GM12878 (cell line): ENCODE data around the gene ATP5PB. TPM values are rescaled to one million over a fixed set of nuclear protein-coding genes. Genes with fewer than 3 reads are reported as not detected.

Source experiments
- ATAC-seq: fragments of 200-7000 bp; cut with Tn5 transposase; 3 replicates; pipeline ENCODE4 v1.9.1; 2020; ENCODE audit warnings: mild to moderate bottlenecking, moderate library complexity
- BruUV-seq: library from RNA; stranded (reverse); fragments of 400-500 nt; replicated peaks from 2 replicates; lab custom pipeline; 2021; lab: Mats Ljungman, UMichigan
- CTCF ChIA-PET: fragments of 300-600 bp; sonication (Branson Sonifier 250); formaldehyde crosslinking; extraction: SDS; loops from one replicate; lab custom pipeline; 2021; ENCODE audit warnings: inconsistent platforms; lab: Yijun Ruan, JAX
- POLR2A ChIA-PET: fragments of 350-600 bp; formaldehyde crosslinking; extraction: SDS; loops from one replicate; lab custom pipeline; 2021; ENCODE audit warnings: inconsistent platforms; lab: Charles Lee
- RAD21 ChIA-PET: fragments of 300-600 bp; sonication (Branson Sonifier 250); formaldehyde crosslinking; loops from one replicate; lab custom pipeline; 2023; ENCODE audit warnings: antibody characterized with exemption; ENCODE audit not compliant: unreplicated experiment; lab: Charles Lee
- SMC1A ChIA-PET: fragments of 300-600 bp; sonication (Branson Sonifier 250); formaldehyde crosslinking; loops from one replicate; lab custom pipeline; 2023; ENCODE audit not compliant: unreplicated experiment, uncharacterized antibody; lab: Charles Lee
- DNase-seq: peaks from one replicate; pipeline ENCODE4 v3.0.0-alpha.2; 2011; ENCODE audit warnings: low read depth, low spot score
- FAIRE-seq: peaks from 3 replicates; lab custom pipeline; 2011; peaks lifted over from hg19 to GRCh38; lab: Jason Lieb, UNC
- H2AFZ ChIP-seq: 2 replicates; pipeline ENCODE4 v1.6.0; 2011; ENCODE audit warnings: low read depth, low read length, control low read depth; ENCODE audit not compliant: control insufficient read depth
- H3K27ac ChIP-seq: 2 replicates; pipeline ENCODE4 v1.5.1; 2011; ENCODE audit warnings: control low read depth; ENCODE audit not compliant: control insufficient read depth, insufficient read depth
- H3K27me3 ChIP-seq, 2 experiments: replicated peaks in 1 of 2; 2 replicates each; pipeline versions ENCODE4 v1.6.0 to v1.6.1; 2011; ENCODE audit warnings: low read length in 1 of 2; ENCODE audit not compliant: control insufficient read depth in 2 of 2, insufficient read depth in 2 of 2
- H3K36me3 ChIP-seq, 2 experiments: 2 replicates each; pipeline ENCODE4 v1.5.1; 2011; ENCODE audit warnings: low read length in 1 of 2; ENCODE audit not compliant: control insufficient read depth in 2 of 2, insufficient read depth in 2 of 2
- H3K4me1 ChIP-seq: 2 replicates; pipeline ENCODE4 v1.6.1; 2011; ENCODE audit warnings: mild to moderate bottlenecking, low read length, moderate library complexity, mixed read lengths; ENCODE audit not compliant: control insufficient read depth, insufficient read depth
- H3K4me2 ChIP-seq: 2 replicates; pipeline ENCODE4 v1.6.0; 2011; ENCODE audit warnings: control low read depth; ENCODE audit not compliant: control insufficient read depth, insufficient read depth
- H3K4me3 ChIP-seq: fragments of 200-600 bp; sonication (generic); 2 replicates; pipeline ENCODE4 v1.5.1; 2016
- H3K79me2 ChIP-seq: 2 replicates; pipeline ENCODE4 v1.6.0; 2011; ENCODE audit warnings: low read length; ENCODE audit not compliant: control insufficient read depth, insufficient read depth
- H3K9ac ChIP-seq: 2 replicates; pipeline ENCODE4 v1.8.0; 2011; ENCODE audit warnings: low read length, control low read depth, mixed read lengths; ENCODE audit not compliant: control insufficient read depth, insufficient read depth
- H3K9me3 ChIP-seq: replicated peaks from 3 replicates; pipeline ENCODE4 v1.5.1; 2011; ENCODE audit warnings: mild to moderate bottlenecking, low read length; ENCODE audit not compliant: control insufficient read depth, insufficient read depth
- H4K20me1 ChIP-seq: 2 replicates; pipeline ENCODE4 v1.6.0; 2011; ENCODE audit not compliant: control insufficient read depth, insufficient read depth
- CBFB ChIP-seq: IDR thresholded peaks from 2 replicates; pipeline ENCODE4 v1.6.1; 2016; ENCODE audit warnings: antibody characterized with exemption, low read depth
- CUX1 ChIP-seq: IDR thresholded peaks from 2 replicates; pipeline ENCODE4 v1.6.1; 2012; ENCODE audit warnings: improper control_type of control experiment, low read depth, low read length; ENCODE audit not compliant: insufficient replicate concordance
- EED ChIP-seq: sonication (generic); IDR thresholded peaks from 2 replicates; pipeline ENCODE4 v1.6.1; 2016; ENCODE audit warnings: antibody characterized with exemption, low read depth
- FOS ChIP-seq: IDR thresholded peaks from 3 replicates; pipeline ENCODE4 v1.6.1; 2011; ENCODE audit warnings: borderline replicate concordance; ENCODE audit not compliant: insufficient read length; ENCODE audit errors: extremely low read depth
- IKZF1 ChIP-seq: fragments of 450-650 bp; conservative IDR thresholded peaks from 2 replicates; pipeline ENCODE4 v1.6.1; 2017; ENCODE audit warnings: antibody characterized with exemption, mild to moderate bottlenecking
- IRF4 ChIP-seq: IDR thresholded peaks from 2 replicates; pipeline ENCODE4 v1.6.1; 2011; ENCODE audit warnings: low read depth, low read length
- NBN ChIP-seq: fragments of 450-650 bp; IDR thresholded peaks from 2 replicates; pipeline ENCODE4 v1.6.1; 2016
- NFYB ChIP-seq: IDR thresholded peaks from 2 replicates; pipeline ENCODE4 v1.6.1; 2011; ENCODE audit warnings: low read depth, mild to moderate bottlenecking, low read length, improper control_type of control experiment, moderate library complexity; ENCODE audit not compliant: insufficient read depth
- POLR2A ChIP-seq: IDR thresholded peaks from 2 replicates; pipeline ENCODE4 v1.6.1; 2011; ENCODE audit warnings: low read depth, mild to moderate bottlenecking, low read length
- RB1 ChIP-seq: fragments of 450-650 bp; formaldehyde crosslinking; IDR thresholded peaks from 2 replicates; pipeline ENCODE4 v1.6.1; 2017; ENCODE audit warnings: mild to moderate bottlenecking, borderline replicate concordance
- RELA ChIP-seq: fragments of 450-650 bp; IDR thresholded peaks from 2 replicates; pipeline ENCODE4 v1.8.0; 2014; ENCODE audit warnings: borderline replicate concordance; ENCODE audit not compliant: partially characterized antibody
- ZBED1 ChIP-seq: IDR thresholded peaks from 2 replicates; pipeline ENCODE4 v1.6.1; 2016; ENCODE audit warnings: borderline replicate concordance
- ZBTB4 ChIP-seq: fragments of 450-650 bp; formaldehyde crosslinking; IDR thresholded peaks from 2 replicates; pipeline ENCODE4 v1.4.0; 2022; ENCODE audit warnings: mild to moderate bottlenecking, moderate library complexity
- WGBS: methylation state at CpG from one replicate; pipeline ENCODE4 v1.1.6; 2016; ENCODE audit warnings: low lambda C conversion rate; ENCODE audit not compliant: insufficient replicate concordance, insufficient coverage; ENCODE audit errors: missing lambda C conversion rate; 5-methylcytosine and 5-hydroxymethylcytosine counted together
- in situ Hi-C: fragments of 300-500 bp; cut with MboI; formaldehyde crosslinking; loops from 9 replicates; pipeline ENCODE4 v1.14.3; 2018; ENCODE audit warnings: mixed read lengths
- intact Hi-C: fragments of 100-400 bp; cut with micrococcal nuclease; formaldehyde crosslinking; loops from one replicate; pipeline ENCODE4 v1.14.2; 2022; ENCODE audit not compliant: unreplicated experiment
- polyA plus RNA-seq, 11 experiments: library from polyadenylated mRNA; depleted of rRNA in 4 of 11; unstranded in 6 of 11; stranded (reverse) in 5 of 11; fragments of >200 nt; fragmentation: Nextera tagmentation in 4 of 11; fragmentation: Illumina TruSeq in 1 of 11; extraction: Ambion mirVana in 4 of 11; extraction: Trizol in 1 of 11; gene quantifications; 1 replicate in 1 of 11; 2 replicates in 10 of 11; pipeline versions ENCODE4 v1.2.1 to v1.2.3, GENCODE V29; 2011 to 2016; ENCODE audit warnings: inconsistent platforms in 2 of 11, missing spikeins in 2 of 11, low read depth in 1 of 11
- total RNA-seq, 4 experiments: library from RNA; depleted of rRNA in 3 of 4; stranded (reverse); fragments of >200 nt in 3 of 4; fragmentation: Illumina TruSeq in 1 of 4; extraction: Trizol in 1 of 4; gene quantifications; 2 replicates each; pipeline versions ENCODE4 v1.2.1 to v1.2.3, GENCODE V29; 2013 to 2021
- TF ChIP-seq, protein P1 (sequence below): IDR thresholded peaks from 2 replicates; pipeline ENCODE4 v1.6.1; 2011; ENCODE audit warnings: borderline replicate concordance, low read depth, mild to moderate bottlenecking, moderate library complexity, low read length; ENCODE audit not compliant: insufficient read depth, poor library complexity, severe bottlenecking

ATP5PB gene
- total and polyA plus RNA-seq, 10 of the 15 experiments (the other 5 are each of a cell fraction or from before 2014, with no cell fraction given): 380 to 1,760 (median 677) TPM

DNA sequence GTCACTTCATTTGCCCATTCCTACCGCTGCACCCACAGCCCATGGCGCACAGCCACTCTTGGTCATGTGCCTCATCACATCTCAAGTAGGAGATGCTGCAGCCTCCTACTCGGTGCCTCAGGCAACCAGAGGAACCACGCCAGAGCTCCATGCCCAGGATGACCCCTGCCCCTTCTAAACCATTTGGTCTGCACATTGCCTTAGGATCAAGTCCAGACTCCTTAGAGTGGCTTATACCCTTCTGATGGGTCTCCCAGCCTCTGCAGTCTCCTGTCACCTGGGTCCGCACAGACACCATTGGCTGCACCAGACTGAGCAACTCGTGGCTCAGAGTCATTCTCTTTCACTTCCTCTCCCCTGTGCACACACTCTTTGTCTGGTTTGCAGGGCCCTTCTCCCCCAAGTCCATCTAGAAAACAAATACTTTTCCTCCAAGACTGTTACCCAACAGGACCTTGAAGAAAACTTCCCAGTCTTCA is 56.4 kb downstream of the ATP5PB start:
- in situ Hi-C loops (loop anchor here (5.0 to 10.0 kb wide), 2 partner anchors 142 to 249 kb away; partner anchors contain the start of gene DDX20), intact Hi-C loops (loop anchor here (2.0 to 5.0 kb wide), 3 partner anchors 58 to 283 kb away; partner anchors contain the start of genes ATP5PB and WDR77)
- ChIA-PET SMC1A (interaction anchor here (0.5 to 8.2 kb wide), 10 partner anchors 13 to 243 kb away, joined by 3 to 128 read pairs (median 56); partner anchors contain the start of gene RAP1A), RAD21 (interaction anchor here (1.1 to 4.6 kb wide), 10 partner anchors 11 to 255 kb away, joined by 3 to 105 read pairs (median 49); partner anchors contain the start of genes C1orf162 and DDX20), POLR2A (no interaction called here), CTCF (interaction anchor here (2.6 to 6.9 kb wide), 11 partner anchors 9 to 263 kb away, joined by 8 to 109 read pairs (median 59); no protein-coding TSS in a partner anchor)
- 1% methylated on average over 6 of the region's 6 CpGs for WGBS
- Histone ChIP-seq H2AFZ (peak overlapping the region; percentile 66), H3K36me3 (no peaks in the 10 kb centered on the region), H3K9me3 (no peaks in the 10 kb centered on the region), H3K79me2 (peaks cover 2% of the 10 kb centered on the region; the same call in 1 of the 2 replicates), H3K9ac (peak overlapping the region; percentile 48), H3K4me2 (peak overlapping the region; percentile 78), H4K20me1 (no peaks in the 10 kb centered on the region), H3K27me3 (no peaks in the 10 kb centered on the region), H3K4me1 (peaks cover 58% of the 10 kb centered on the region), H3K4me3 (peak overlapping the region; percentile 39; the same call in 1 of the 2 replicates), H3K27ac (peak overlapping the region; percentile 87)
- no peak for DNase-seq
- FAIRE-seq: peak; percentile 97
- no TSS peak for BruUV-seq
- ATAC-seq: peak; percentile 74
- TF ChIP-seq ZBED1 (peak; percentile 21; the same call in 1 of the 2 replicates), EED (peak; percentile 37; the same call in 1 of the 2 replicates), NFYB (peak; percentile 63; the same call in 1 of the 2 replicates), POLR2A (peak; percentile 66), CBFB (no peak), NBN (peak; percentile 54; the same call in 1 of the 2 replicates), RB1 (no peak), RELA (peak; percentile 24), IKZF1 (peak; percentile 46), CUX1 (no peak), IRF4 (peak; percentile 69; the same call in 1 of the 2 replicates), ZBTB4 (CRISPR knock-in tag) (no peak), FOS (no peak)
- TF ChIP-seq, protein P1, sequence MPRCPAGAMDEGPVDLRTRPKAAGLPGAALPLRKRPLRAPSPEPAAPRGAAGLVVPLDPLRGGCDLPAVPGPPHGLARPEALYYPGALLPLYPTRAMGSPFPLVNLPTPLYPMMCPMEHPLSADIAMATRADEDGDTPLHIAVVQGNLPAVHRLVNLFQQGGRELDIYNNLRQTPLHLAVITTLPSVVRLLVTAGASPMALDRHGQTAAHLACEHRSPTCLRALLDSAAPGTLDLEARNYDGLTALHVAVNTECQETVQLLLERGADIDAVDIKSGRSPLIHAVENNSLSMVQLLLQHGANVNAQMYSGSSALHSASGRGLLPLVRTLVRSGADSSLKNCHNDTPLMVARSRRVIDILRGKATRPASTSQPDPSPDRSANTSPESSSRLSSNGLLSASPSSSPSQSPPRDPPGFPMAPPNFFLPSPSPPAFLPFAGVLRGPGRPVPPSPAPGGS: no peak
